ENCODE results near the gene SRPK1. TPM values are rescaled to one million over a fixed set of nuclear protein-coding genes. Genes with fewer than 3 reads are reported as not detected.
A peak's percentile ranks its signal among the peaks of the same experiment; 100 is the strongest.

Gene SRPK1
- total RNA-seq, 4 donors from 2014 or later = 25.4 to 36.5 (median 30.4) TPM

GRCh38 chr6:35926509-35927215, 5.8 kb upstream of the SRPK1 start:
- no peak for DNase-seq (ENCODE audit: extremely low spot score)
- Histone ChIP-seq H3K4me3 (no peak overlapping the region), H3K4me1 (peaks cover 2 to 7% (median 4%) of the 10 kb centered on the region in 4 donors), H3K9me3 (no peaks in the 10 kb centered on the region), H3K27ac (replicated peaks in 1 of 4) (no peak overlapping the region), H3K36me3 (no peaks in the 10 kb centered on the region), H3K27me3 (no peaks in the 10 kb centered on the region)
- intact Hi-C loops (cut with DNase I) = no loop called here
- WGBS = 88% methylated on average over 2 of the region's 2 CpGs
- no peak for TF ChIP-seq CTCF (IDR thresholded peaks at IDR 0.05)
- no peak for TF ChIP-seq POLR2AphosphoS5 (IDR thresholded peaks at IDR 0.05)
- no peak for TF ChIP-seq EP300 (IDR thresholded peaks at IDR 0.05)
- no peak for TF ChIP-seq POLR2A (IDR thresholded peaks at IDR 0.05; ENCODE audit: low read depth)

GRCh38 chr6:35925961-35926360, 5.1 kb upstream of the SRPK1 start:
- WGBS = 81% methylated on average over 3 of the region's 3 CpGs
- TF ChIP-seq EP300 (IDR thresholded peaks at IDR 0.05) (no peak), CTCF (IDR thresholded peaks at IDR 0.05) (no peak), POLR2AphosphoS5 (IDR thresholded peaks at IDR 0.05) (no peak), POLR2A (IDR thresholded peaks at IDR 0.05; ENCODE audit: low read depth) (no peak)
- intact Hi-C loops (cut with DNase I) = no loop called here
- H3K36me3 ChIP-seq = no peaks in the 10 kb centered on the region
- H3K27ac ChIP-seq (replicated peaks in 1 of 4) = no peak overlapping the region
- no peaks in the 10 kb centered on the region for H3K27me3 ChIP-seq
- H3K4me1 ChIP-seq = peaks cover 5 to 11% (median 8%) of the 10 kb centered on the region in 4 donors
- no peak overlapping the region for H3K4me3 ChIP-seq
- H3K9me3 ChIP-seq = no peaks in the 10 kb centered on the region
- peak; percentile 74 for DNase-seq (ENCODE audit: extremely low spot score)

GRCh38 chr6:35924146-35924545, 3.2 kb upstream of the SRPK1 start:
- Histone ChIP-seq H3K36me3 (no peaks in the 10 kb centered on the region), H3K4me3 (no peak overlapping the region), H3K27me3 (no peaks in the 10 kb centered on the region), H3K9me3 (no peaks in the 10 kb centered on the region), H3K4me1 (peaks cover 9 to 23% (median 18%) of the 10 kb centered on the region in 4 donors), H3K27ac (replicated peaks in 1 of 4) (no peak overlapping the region)
- intact Hi-C loops (cut with DNase I) = no loop called here
- no peak for DNase-seq (ENCODE audit: extremely low spot score)
- TF ChIP-seq POLR2A (IDR thresholded peaks at IDR 0.05; ENCODE audit: low read depth) = no peak
- no peak for TF ChIP-seq CTCF (IDR thresholded peaks at IDR 0.05)
- TF ChIP-seq EP300 (IDR thresholded peaks at IDR 0.05) = no peak
- no peak for TF ChIP-seq POLR2AphosphoS5 (IDR thresholded peaks at IDR 0.05)
- 88% methylated on average over 1 of the region's 1 CpG for WGBS

GRCh38 chr6:35922139-35922554, 1.2 kb upstream of the SRPK1 start:
- no peak overlapping the region for H3K27ac ChIP-seq (replicated peaks in 1 of 4)
- TF ChIP-seq EP300 (IDR thresholded peaks at IDR 0.05) (no peak), POLR2AphosphoS5 (IDR thresholded peaks at IDR 0.05) (no peak), POLR2A (IDR thresholded peaks at IDR 0.05; ENCODE audit: low read depth) (no peak), CTCF (IDR thresholded peaks at IDR 0.05) (no peak)
- H3K4me1 ChIP-seq = peaks cover 10 to 43% (median 34%) of the 10 kb centered on the region in 4 donors
- H3K9me3 ChIP-seq = no peaks in the 10 kb centered on the region
- no peak for DNase-seq (ENCODE audit: extremely low spot score)
- H3K36me3 ChIP-seq = no peaks in the 10 kb centered on the region
- intact Hi-C loops (cut with DNase I) = no loop called here
- H3K4me3 ChIP-seq = no peak overlapping the region
- no peaks in the 10 kb centered on the region for H3K27me3 ChIP-seq
- 80% methylated on average over 5 of the region's 5 CpGs for WGBS

Measured in esophagus muscularis mucosa (tissue), 4 donors.